Lower lobe of right lung (tissue), 2 donors: ENCODE results near the gene CD58. TPM values are rescaled to one million over a fixed set of nuclear protein-coding genes. Genes with fewer than 3 reads are reported as not detected.

Experiments
- ATAC-seq, 2 donors: fragments of 200-7000 bp; cut with Tn5 transposase; one replicate each; pipeline ENCODE4 v1.9.1; 2020 to 2022; ENCODE audit warnings: mild to moderate bottlenecking in 2 of 2, moderate library complexity in 2 of 2
- DNase-seq: peaks from one replicate; pipeline ENCODE4 v3.0.0-alpha.2; 2020
- H3K27ac ChIP-seq: fragments of 200-600 bp; one replicate; pipeline ENCODE4 v1.8.0; 2022
- H3K27me3 ChIP-seq: fragments of 200-600 bp; one replicate; pipeline ENCODE4 v1.8.0; 2022; ENCODE audit warnings: low read depth
- H3K36me3 ChIP-seq: fragments of 200-600 bp; one replicate; pipeline ENCODE4 v1.8.0; 2022; ENCODE audit warnings: mild to moderate bottlenecking
- H3K4me1 ChIP-seq: fragments of 200-600 bp; one replicate; pipeline ENCODE4 v1.8.0; 2022
- H3K4me3 ChIP-seq: fragments of 200-600 bp; one replicate; pipeline ENCODE4 v1.8.0; 2022; ENCODE audit warnings: mild to moderate bottlenecking
- H3K9me3 ChIP-seq: fragments of 200-600 bp; one replicate; pipeline ENCODE4 v1.8.0; 2022
- CTCF ChIP-seq: fragments of 200-600 bp; IDR thresholded peaks from one replicate; pipeline ENCODE4 v1.8.0; 2022; ENCODE audit warnings: antibody characterized with exemption, mild to moderate bottlenecking
- intact Hi-C: fragments of 100-400 bp; cut with DNase I; formaldehyde crosslinking; loops from one replicate; pipeline ENCODE4 v1.11.0; 2022
- total RNA-seq: library from RNA; stranded (reverse); fragmentation: NEBNext Ultra II Directional; extraction: Animal tissue kit (Norgen Biotek cat#: 25700); gene quantifications from one replicate; pipeline ENCODE4 v1.2.1, GENCODE V29; 2021
- donor health status: DM: no; HTN: yes; CAD: no; lungs with severe emphysema.

Gene CD58
- total RNA-seq, 1 donor from 2014 or later, result 39.5 TPM

DNA sequence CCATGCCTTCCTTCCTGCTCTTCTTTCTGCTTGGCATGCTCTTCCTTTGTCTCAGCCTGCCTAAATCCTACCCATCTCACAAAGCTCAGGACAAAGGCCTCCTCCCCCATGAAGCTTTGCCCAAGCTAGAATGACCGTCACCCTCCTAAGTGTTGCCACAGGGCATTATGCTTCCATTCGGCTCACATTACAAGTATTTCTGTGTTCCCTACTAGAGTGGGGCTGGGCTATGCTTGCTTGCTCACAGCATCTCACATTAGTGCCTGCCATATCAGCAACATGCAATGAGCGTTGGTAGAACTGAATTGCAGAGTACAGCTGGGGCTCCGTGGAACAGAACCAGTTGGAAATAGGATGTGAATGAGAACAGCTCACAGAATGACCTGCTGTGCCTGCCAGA is 82.8 kb downstream of the CD58 start:
- Histone ChIP-seq H3K36me3 (no peaks in the 10 kb centered on the region), H3K27ac (no peak overlapping the region), H3K9me3 (no peaks in the 10 kb centered on the region), H3K4me3 (no peak overlapping the region), H3K4me1 (peaks cover 11% of the 10 kb centered on the region), H3K27me3 (no peaks in the 10 kb centered on the region)
- TF ChIP-seq CTCF, result no peak
- intact Hi-C loops, result loop anchor here (10.0 kb wide), 1 partner anchor 343 kb away; no protein-coding TSS in a partner anchor
- DNase-seq (no peak), ATAC-seq (no peak)

DNA sequence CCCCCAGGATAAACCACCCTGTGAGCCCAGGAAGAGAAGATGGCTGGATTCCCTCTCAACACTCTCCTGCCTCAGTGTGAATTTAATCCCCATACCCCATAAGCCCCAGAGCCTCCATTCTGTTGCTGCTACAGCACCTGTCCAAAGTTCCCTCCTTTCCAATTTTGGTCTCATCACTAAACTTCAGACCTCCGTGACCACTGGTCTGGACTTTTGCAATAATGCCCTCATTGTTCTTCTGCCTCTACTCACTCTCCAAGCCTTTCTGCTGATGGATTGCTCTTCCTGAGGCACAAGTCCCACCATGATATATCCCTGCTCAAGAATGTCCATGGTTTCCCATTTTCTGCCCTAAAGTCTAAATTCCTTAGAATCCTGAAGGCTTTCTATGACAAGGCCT is 83.2 kb downstream of the CD58 start:
- Histone ChIP-seq H3K27ac (no peak overlapping the region), H3K27me3 (no peaks in the 10 kb centered on the region), H3K4me3 (no peak overlapping the region), H3K9me3 (no peaks in the 10 kb centered on the region), H3K36me3 (no peaks in the 10 kb centered on the region), H3K4me1 (peaks cover 11% of the 10 kb centered on the region)
- intact Hi-C loops, result loop anchor here (10.0 kb wide), 1 partner anchor 343 kb away; no protein-coding TSS in a partner anchor
- no peak for DNase-seq
- TF ChIP-seq CTCF, result no peak
- ATAC-seq, result no peak

- peaks cover 11% of the 10 kb centered on the region for H3K4me1 ChIP-seq
- H3K4me3 ChIP-seq, result no peak overlapping the region
- no peak overlapping the region for H3K27ac ChIP-seq
- no peak for DNase-seq
- no peaks in the 10 kb centered on the region for H3K9me3 ChIP-seq
- no peaks in the 10 kb centered on the region for H3K27me3 ChIP-seq
- ATAC-seq, result no peak
- TF ChIP-seq CTCF, result no peak
- intact Hi-C loops, result loop anchor here (10.0 kb wide), 1 partner anchor 342 kb away; no protein-coding TSS in a partner anchor
- H3K36me3 ChIP-seq, result no peaks in the 10 kb centered on the region
Observed at GRCh38 chr1:116487031-116487430, 83.8 kb downstream of the CD58 start.

DNA sequence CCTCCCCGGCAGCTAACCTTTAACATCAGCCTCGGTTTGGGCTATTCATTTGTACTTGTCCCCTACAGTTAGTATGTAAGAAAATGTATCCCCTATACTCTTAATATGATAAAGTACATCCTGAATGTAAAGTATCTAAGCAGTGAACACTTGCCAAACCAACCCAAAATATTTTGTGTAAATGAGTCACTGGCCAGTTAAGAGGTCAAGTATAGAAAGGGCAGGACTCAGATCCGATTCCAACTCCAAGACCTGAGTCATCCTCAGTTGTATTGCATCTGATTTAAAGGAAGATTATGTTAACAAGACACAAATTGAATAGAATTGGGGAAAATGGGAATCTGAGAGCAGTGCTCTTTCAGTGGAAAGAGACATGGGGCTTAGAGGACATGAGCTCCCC is 84.4 kb downstream of the CD58 start:
- H3K27me3 ChIP-seq, result no peaks in the 10 kb centered on the region
- intact Hi-C loops, result loop anchor here (10.0 kb wide), 1 partner anchor 342 kb away; no protein-coding TSS in a partner anchor
- no peaks in the 10 kb centered on the region for H3K36me3 ChIP-seq
- ATAC-seq (no peak), DNase-seq (no peak)
- no peak overlapping the region for H3K27ac ChIP-seq
- peaks cover 11% of the 10 kb centered on the region for H3K4me1 ChIP-seq
- H3K4me3 ChIP-seq, result no peak overlapping the region
- H3K9me3 ChIP-seq, result no peaks in the 10 kb centered on the region
- TF ChIP-seq CTCF, result no peak

GRCh38 chr1:116485976-116486375 is 84.8 kb downstream of the CD58 start:
- no peak for TF ChIP-seq CTCF
- Histone ChIP-seq H3K4me3 (no peak overlapping the region), H3K9me3 (no peaks in the 10 kb centered on the region), H3K27ac (no peak overlapping the region), H3K27me3 (no peaks in the 10 kb centered on the region), H3K36me3 (no peaks in the 10 kb centered on the region), H3K4me1 (peaks cover 11% of the 10 kb centered on the region)
- intact Hi-C loops, result loop anchor here (10.0 kb wide), 1 partner anchor 341 kb away; no protein-coding TSS in a partner anchor
- DNase-seq, result no peak
- no peak for ATAC-seq
